WTC11 (cell line): ENCODE data around the gene RHEB. TPM values are rescaled to one million over a fixed set of nuclear protein-coding genes. Genes with fewer than 3 reads are reported as not detected.

ENCODE experiments used
- ATAC-seq: fragments of 200-7000 bp; cut with Tn5 transposase; 2 replicates; pipeline ENCODE4 v1.10.0; 2021; ENCODE audit warnings: mild to moderate bottlenecking, moderate library complexity
- CTCF ChIA-PET: fragments of 300-600 bp; sonication (Branson Sonifier 250); formaldehyde crosslinking; loops from one replicate; lab custom pipeline; 2021; ENCODE audit warnings: antibody characterized with exemption; lab: Charles Lee
- POLR2A ChIA-PET: fragments of 350-600 bp; sonication (Branson Sonifier 250); formaldehyde crosslinking; loops from one replicate; lab custom pipeline; 2021; ENCODE audit warnings: antibody characterized with exemption; lab: Charles Lee
- DNase-seq: peaks from one replicate; pipeline ENCODE4 v3.0.0; 2021; ENCODE audit warnings: low spot score
- H3K27ac Mint-ChIP-seq: 2 replicates; pipeline ENCODE4 v1.8.0; 2021; ENCODE audit warnings: mixed read lengths
- H3K27me3 Mint-ChIP-seq: 2 replicates; pipeline ENCODE4 v1.8.0; 2021; ENCODE audit warnings: low read depth, mild to moderate bottlenecking, moderate library complexity, mixed read lengths
- H3K36me3 Mint-ChIP-seq: 2 replicates; pipeline ENCODE4 v1.8.0; 2021; ENCODE audit warnings: mixed read lengths
- H3K4me1 Mint-ChIP-seq: 2 replicates; pipeline ENCODE4 v1.8.0; 2022; ENCODE audit warnings: mixed read lengths
- H3K4me3 Mint-ChIP-seq: 2 replicates; pipeline ENCODE4 v1.8.0; 2021; ENCODE audit warnings: mild to moderate bottlenecking, moderate library complexity, mixed read lengths
- H3K9me3 Mint-ChIP-seq: 2 replicates; pipeline ENCODE4 v1.8.0; 2021; ENCODE audit warnings: mixed read lengths
- CREB1 ChIP-seq: sonication (generic); formaldehyde crosslinking; IDR thresholded peaks from 2 replicates; pipeline ENCODE4 v1.8.0; 2023; ENCODE audit warnings: mild to moderate bottlenecking, missing genetic modification reagents
- EMX1 ChIP-seq: fragments of 250-450 bp; sonication (Bioruptor Pico); IDR thresholded peaks from 2 replicates; pipeline ENCODE4 v1.8.0; 2021; ENCODE audit warnings: mild to moderate bottlenecking
- ETV6 ChIP-seq: sonication (generic); formaldehyde crosslinking; IDR thresholded peaks from 2 replicates; pipeline ENCODE4 v1.8.1; 2022; ENCODE audit warnings: mild to moderate bottlenecking, missing genetic modification reagents
- FOXJ3 ChIP-seq: sonication (generic); formaldehyde crosslinking; IDR thresholded peaks from 2 replicates; pipeline ENCODE4 v1.9.0; 2021; ENCODE audit warnings: missing genetic modification reagents, mild to moderate bottlenecking, borderline replicate concordance
- GTF2I ChIP-seq: fragments of 250-450 bp; sonication (Bioruptor Pico); conservative IDR thresholded peaks from 2 replicates; pipeline ENCODE4 v1.4.0; 2021; ENCODE audit warnings: mild to moderate bottlenecking
- HMGA2 ChIP-seq: fragments of 250-450 bp; sonication (Bioruptor Pico); IDR thresholded peaks from 2 replicates; pipeline ENCODE4 v1.4.0; 2021; ENCODE audit warnings: mild to moderate bottlenecking, moderate library complexity
- NFE2L1 ChIP-seq: sonication (generic); formaldehyde crosslinking; IDR thresholded peaks from 2 replicates; pipeline ENCODE4 v1.8.1; 2023; ENCODE audit warnings: missing genetic modification reagents
- NFYB ChIP-seq: sonication (generic); formaldehyde crosslinking; conservative IDR thresholded peaks from 2 replicates; pipeline ENCODE4 v1.8.0; 2022; ENCODE audit warnings: low read depth, missing genetic modification reagents
- TEAD4 ChIP-seq: sonication (generic); formaldehyde crosslinking; IDR thresholded peaks from 2 replicates; pipeline ENCODE4 v1.8.0; 2022; ENCODE audit warnings: mild to moderate bottlenecking, missing genetic modification reagents
- ZNF138 ChIP-seq: sonication (generic); formaldehyde crosslinking; conservative IDR thresholded peaks from 2 replicates; pipeline ENCODE4 v1.8.1; 2022; ENCODE audit warnings: mild to moderate bottlenecking, moderate library complexity, missing genetic modification reagents
- ZNF263 ChIP-seq: sonication (generic); formaldehyde crosslinking; IDR thresholded peaks from 2 replicates; pipeline ENCODE4 v1.8.1; 2022; ENCODE audit warnings: low read depth, mild to moderate bottlenecking, moderate library complexity, missing genetic modification reagents
- ZNF396 ChIP-seq: fragments of 250-450 bp; sonication (Bioruptor Pico); IDR thresholded peaks from 2 replicates; pipeline ENCODE4 v1.8.0; 2021; ENCODE audit warnings: mild to moderate bottlenecking, moderate library complexity, borderline replicate concordance
- total RNA-seq: library from RNA; stranded (reverse); gene quantifications from 3 replicates; pipeline ENCODE4 v1.2.3, GENCODE V29; 2021
- TF ChIP-seq, protein P1 (sequence below): fragments of 250-450 bp; sonication (Bioruptor Pico); IDR thresholded peaks from 2 replicates; pipeline ENCODE4 v1.9.0; 2021; ENCODE audit warnings: mild to moderate bottlenecking
- TF ChIP-seq, protein P2 (sequence below): sonication (generic); formaldehyde crosslinking; IDR thresholded peaks from 2 replicates; pipeline ENCODE4 v1.8.1; 2023; ENCODE audit warnings: mild to moderate bottlenecking, missing genetic modification reagents, moderate library complexity
- TF ChIP-seq, protein P3 (sequence below): sonication (generic); formaldehyde crosslinking; IDR thresholded peaks from 2 replicates; pipeline ENCODE4 v1.8.0; 2022; ENCODE audit warnings: mild to moderate bottlenecking, missing genetic modification reagents
- TF ChIP-seq, protein P4 (sequence below): fragments of 250-450 bp; sonication (Bioruptor Pico); IDR thresholded peaks from 2 replicates; pipeline ENCODE4 v1.9.0; 2021; ENCODE audit warnings: mild to moderate bottlenecking, borderline replicate concordance
- TF ChIP-seq, protein P5 (sequence below): sonication (generic); formaldehyde crosslinking; conservative IDR thresholded peaks from 2 replicates; pipeline ENCODE4 v1.8.1; 2023; ENCODE audit warnings: mild to moderate bottlenecking, low read depth, missing genetic modification reagents, moderate library complexity
- TF ChIP-seq, protein P6 (sequence below): sonication (generic); formaldehyde crosslinking; IDR thresholded peaks from 2 replicates; pipeline ENCODE4 v1.8.1; 2023; ENCODE audit warnings: mild to moderate bottlenecking, missing genetic modification reagents

The RHEB gene
- total RNA-seq, 1 experiment from 2014 or later: 133 TPM

DNA sequence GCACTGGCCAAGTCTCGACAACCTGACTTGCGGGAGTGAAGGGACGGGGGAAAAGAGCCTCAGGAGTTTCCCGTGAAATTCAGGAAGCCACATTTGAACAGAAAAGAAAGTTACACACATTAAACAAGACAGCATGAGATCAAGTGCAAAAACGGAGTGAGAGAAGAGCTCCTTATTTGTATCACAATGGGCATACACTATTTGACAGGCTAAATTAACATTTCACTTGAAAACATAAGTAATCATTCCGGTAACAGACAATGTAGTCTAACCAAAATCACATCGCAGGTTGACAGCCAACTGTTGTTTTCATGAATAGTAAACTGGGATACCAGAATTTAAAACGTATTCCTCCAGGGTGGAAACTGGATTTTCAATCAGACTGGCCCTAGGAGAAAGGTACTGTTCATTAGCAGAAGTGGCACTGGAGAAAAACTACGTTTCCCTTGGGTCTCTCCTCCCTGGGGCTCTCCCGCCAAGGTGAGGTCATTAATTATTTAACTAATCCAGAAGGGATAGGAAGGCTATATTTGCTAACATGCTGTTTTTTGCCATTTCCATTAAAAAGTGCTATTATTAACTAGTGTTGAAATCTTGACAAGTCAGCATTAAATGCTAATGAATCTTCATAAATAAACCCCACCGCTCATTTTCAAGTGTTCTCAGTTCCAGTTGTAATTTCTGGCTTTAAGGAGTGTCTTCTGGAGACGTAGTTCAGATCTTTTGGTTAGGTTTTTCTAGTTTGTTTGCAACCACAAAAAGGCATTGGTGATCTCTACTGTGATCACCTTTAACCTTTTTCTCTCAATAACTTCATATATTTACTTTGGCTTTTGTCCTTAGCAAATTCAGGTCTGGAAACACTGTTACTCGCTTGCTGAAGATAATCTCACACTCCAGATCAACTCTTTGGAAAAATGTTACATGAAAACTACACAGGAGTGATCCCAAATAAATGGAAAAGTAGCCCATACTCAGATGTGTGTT is 25.1 kb downstream of the RHEB start (continued):
- TF ChIP-seq, protein P1, sequence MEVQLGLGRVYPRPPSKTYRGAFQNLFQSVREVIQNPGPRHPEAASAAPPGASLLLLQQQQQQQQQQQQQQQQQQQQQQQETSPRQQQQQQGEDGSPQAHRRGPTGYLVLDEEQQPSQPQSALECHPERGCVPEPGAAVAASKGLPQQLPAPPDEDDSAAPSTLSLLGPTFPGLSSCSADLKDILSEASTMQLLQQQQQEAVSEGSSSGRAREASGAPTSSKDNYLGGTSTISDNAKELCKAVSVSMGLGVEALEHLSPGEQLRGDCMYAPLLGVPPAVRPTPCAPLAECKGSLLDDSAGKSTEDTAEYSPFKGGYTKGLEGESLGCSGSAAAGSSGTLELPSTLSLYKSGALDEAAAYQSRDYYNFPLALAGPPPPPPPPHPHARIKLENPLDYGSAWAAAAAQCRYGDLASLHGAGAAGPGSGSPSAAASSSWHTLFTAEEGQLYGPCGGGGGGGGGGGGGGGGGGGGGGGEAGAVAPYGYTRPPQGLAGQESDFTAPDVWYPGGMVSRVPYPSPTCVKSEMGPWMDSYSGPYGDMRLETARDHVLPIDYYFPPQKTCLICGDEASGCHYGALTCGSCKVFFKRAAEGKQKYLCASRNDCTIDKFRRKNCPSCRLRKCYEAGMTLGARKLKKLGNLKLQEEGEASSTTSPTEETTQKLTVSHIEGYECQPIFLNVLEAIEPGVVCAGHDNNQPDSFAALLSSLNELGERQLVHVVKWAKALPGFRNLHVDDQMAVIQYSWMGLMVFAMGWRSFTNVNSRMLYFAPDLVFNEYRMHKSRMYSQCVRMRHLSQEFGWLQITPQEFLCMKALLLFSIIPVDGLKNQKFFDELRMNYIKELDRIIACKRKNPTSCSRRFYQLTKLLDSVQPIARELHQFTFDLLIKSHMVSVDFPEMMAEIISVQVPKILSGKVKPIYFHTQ (CRISPR knock-in tag): no peak
- TF ChIP-seq, protein P2, sequence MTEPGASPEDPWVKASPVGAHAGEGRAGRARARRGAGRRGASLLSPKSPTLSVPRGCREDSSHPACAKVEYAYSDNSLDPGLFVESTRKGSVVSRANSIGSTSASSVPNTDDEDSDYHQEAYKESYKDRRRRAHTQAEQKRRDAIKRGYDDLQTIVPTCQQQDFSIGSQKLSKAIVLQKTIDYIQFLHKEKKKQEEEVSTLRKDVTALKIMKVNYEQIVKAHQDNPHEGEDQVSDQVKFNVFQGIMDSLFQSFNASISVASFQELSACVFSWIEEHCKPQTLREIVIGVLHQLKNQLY (CRISPR knock-in tag): no peak

DNA sequence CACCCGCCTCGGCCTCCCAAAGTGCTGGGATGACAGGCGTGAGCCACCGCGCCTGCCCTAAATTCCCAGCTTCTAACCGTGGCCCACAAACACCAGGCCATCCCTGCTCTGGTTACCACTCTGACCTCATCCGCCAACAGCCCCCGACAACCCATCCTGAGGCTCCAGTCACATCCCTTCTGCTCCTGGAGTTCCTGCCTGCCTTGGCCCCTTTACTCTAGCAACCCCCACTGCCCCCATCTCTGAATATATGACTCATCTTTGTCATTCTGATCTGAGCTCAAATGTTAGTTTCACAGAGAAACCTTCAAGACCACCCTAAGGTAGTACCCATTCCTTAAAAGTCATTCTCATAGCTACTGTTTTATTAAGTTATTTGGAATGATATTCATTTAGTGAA is 26.6 kb downstream of the RHEB start:
- H3K4me3 Mint-ChIP-seq: no peak overlapping the region
- peaks cover 25% of the 10 kb centered on the region for H3K36me3 Mint-ChIP-seq
- H3K4me1 Mint-ChIP-seq: peaks cover 79% of the 10 kb centered on the region
- ATAC-seq: peak; percentile 21; the same call in 1 of the 2 replicates
- DNase-seq: no peak
- ChIA-PET POLR2A (no interaction called here), CTCF (interaction anchor here (0.6 kb wide), 1 partner anchor 20 kb away, joined by 4 read pairs; no protein-coding TSS in a partner anchor)
- H3K27ac Mint-ChIP-seq: peak overlapping the region; percentile 78
- peaks cover 3% of the 10 kb centered on the region; the same call in 1 of the 2 replicates for H3K9me3 Mint-ChIP-seq
- no peaks in the 10 kb centered on the region for H3K27me3 Mint-ChIP-seq
- TF ChIP-seq ZNF138 (CRISPR knock-in tag) (no peak), TEAD4 (CRISPR knock-in tag) (no peak), EMX1 (CRISPR knock-in tag) (no peak), ETV6 (CRISPR knock-in tag) (no peak), GTF2I (CRISPR knock-in tag) (no peak), ZNF396 (CRISPR knock-in tag) (no peak), ZNF263 (no peak), FOXJ3 (CRISPR knock-in tag) (no peak), CREB1 (CRISPR knock-in tag) (no peak), HMGA2 (CRISPR knock-in tag) (no peak), NFE2L1 (CRISPR knock-in tag) (no peak), NFYB (CRISPR knock-in tag) (no peak)
- TF ChIP-seq, protein P3, sequence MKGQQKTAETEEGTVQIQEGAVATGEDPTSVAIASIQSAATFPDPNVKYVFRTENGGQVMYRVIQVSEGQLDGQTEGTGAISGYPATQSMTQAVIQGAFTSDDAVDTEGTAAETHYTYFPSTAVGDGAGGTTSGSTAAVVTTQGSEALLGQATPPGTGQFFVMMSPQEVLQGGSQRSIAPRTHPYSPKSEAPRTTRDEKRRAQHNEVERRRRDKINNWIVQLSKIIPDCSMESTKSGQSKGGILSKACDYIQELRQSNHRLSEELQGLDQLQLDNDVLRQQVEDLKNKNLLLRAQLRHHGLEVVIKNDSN: no peak
- TF ChIP-seq, protein P4, sequence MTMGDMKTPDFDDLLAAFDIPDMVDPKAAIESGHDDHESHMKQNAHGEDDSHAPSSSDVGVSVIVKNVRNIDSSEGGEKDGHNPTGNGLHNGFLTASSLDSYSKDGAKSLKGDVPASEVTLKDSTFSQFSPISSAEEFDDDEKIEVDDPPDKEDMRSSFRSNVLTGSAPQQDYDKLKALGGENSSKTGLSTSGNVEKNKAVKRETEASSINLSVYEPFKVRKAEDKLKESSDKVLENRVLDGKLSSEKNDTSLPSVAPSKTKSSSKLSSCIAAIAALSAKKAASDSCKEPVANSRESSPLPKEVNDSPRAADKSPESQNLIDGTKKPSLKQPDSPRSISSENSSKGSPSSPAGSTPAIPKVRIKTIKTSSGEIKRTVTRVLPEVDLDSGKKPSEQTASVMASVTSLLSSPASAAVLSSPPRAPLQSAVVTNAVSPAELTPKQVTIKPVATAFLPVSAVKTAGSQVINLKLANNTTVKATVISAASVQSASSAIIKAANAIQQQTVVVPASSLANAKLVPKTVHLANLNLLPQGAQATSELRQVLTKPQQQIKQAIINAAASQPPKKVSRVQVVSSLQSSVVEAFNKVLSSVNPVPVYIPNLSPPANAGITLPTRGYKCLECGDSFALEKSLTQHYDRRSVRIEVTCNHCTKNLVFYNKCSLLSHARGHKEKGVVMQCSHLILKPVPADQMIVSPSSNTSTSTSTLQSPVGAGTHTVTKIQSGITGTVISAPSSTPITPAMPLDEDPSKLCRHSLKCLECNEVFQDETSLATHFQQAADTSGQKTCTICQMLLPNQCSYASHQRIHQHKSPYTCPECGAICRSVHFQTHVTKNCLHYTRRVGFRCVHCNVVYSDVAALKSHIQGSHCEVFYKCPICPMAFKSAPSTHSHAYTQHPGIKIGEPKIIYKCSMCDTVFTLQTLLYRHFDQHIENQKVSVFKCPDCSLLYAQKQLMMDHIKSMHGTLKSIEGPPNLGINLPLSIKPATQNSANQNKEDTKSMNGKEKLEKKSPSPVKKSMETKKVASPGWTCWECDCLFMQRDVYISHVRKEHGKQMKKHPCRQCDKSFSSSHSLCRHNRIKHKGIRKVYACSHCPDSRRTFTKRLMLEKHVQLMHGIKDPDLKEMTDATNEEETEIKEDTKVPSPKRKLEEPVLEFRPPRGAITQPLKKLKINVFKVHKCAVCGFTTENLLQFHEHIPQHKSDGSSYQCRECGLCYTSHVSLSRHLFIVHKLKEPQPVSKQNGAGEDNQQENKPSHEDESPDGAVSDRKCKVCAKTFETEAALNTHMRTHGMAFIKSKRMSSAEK: no peak
- TF ChIP-seq, protein P5, sequence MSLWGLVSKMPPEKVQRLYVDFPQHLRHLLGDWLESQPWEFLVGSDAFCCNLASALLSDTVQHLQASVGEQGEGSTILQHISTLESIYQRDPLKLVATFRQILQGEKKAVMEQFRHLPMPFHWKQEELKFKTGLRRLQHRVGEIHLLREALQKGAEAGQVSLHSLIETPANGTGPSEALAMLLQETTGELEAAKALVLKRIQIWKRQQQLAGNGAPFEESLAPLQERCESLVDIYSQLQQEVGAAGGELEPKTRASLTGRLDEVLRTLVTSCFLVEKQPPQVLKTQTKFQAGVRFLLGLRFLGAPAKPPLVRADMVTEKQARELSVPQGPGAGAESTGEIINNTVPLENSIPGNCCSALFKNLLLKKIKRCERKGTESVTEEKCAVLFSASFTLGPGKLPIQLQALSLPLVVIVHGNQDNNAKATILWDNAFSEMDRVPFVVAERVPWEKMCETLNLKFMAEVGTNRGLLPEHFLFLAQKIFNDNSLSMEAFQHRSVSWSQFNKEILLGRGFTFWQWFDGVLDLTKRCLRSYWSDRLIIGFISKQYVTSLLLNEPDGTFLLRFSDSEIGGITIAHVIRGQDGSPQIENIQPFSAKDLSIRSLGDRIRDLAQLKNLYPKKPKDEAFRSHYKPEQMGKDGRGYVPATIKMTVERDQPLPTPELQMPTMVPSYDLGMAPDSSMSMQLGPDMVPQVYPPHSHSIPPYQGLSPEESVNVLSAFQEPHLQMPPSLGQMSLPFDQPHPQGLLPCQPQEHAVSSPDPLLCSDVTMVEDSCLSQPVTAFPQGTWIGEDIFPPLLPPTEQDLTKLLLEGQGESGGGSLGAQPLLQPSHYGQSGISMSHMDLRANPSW (CRISPR knock-in tag): no peak
- TF ChIP-seq, protein P2 (CRISPR knock-in tag): no peak
- TF ChIP-seq, protein P6, sequence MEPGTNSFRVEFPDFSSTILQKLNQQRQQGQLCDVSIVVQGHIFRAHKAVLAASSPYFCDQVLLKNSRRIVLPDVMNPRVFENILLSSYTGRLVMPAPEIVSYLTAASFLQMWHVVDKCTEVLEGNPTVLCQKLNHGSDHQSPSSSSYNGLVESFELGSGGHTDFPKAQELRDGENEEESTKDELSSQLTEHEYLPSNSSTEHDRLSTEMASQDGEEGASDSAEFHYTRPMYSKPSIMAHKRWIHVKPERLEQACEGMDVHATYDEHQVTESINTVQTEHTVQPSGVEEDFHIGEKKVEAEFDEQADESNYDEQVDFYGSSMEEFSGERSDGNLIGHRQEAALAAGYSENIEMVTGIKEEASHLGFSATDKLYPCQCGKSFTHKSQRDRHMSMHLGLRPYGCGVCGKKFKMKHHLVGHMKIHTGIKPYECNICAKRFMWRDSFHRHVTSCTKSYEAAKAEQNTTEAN (CRISPR knock-in tag): no peak
